CD4-positive, alpha-beta T cell treated with Interferon gamma for 1 hour (primary cell): Measurements from ENCODE around the gene SHLD3.
"Not testable (repeated sequence)": the region's sequence is repeated elsewhere in the genome, so short reads cannot be mapped to it uniquely, and the experiment has no call there.

Source experiments
- DNase-seq: peaks from one replicate; pipeline ENCODE4 v3.0.0-alpha.2; 2020

SHLD3 gene, protein sequence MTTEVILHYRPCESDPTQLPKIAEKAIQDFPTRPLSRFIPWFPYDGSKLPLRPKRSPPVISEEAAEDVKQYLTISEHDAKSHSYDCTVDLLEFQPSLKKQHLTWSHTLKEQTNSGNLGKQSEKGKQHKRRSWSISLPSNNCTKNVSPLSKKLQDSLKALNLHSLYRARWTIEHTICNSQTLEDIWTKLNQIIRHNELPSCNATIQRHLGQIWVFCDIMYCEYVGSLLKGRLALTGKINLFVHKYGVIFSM

DNA sequence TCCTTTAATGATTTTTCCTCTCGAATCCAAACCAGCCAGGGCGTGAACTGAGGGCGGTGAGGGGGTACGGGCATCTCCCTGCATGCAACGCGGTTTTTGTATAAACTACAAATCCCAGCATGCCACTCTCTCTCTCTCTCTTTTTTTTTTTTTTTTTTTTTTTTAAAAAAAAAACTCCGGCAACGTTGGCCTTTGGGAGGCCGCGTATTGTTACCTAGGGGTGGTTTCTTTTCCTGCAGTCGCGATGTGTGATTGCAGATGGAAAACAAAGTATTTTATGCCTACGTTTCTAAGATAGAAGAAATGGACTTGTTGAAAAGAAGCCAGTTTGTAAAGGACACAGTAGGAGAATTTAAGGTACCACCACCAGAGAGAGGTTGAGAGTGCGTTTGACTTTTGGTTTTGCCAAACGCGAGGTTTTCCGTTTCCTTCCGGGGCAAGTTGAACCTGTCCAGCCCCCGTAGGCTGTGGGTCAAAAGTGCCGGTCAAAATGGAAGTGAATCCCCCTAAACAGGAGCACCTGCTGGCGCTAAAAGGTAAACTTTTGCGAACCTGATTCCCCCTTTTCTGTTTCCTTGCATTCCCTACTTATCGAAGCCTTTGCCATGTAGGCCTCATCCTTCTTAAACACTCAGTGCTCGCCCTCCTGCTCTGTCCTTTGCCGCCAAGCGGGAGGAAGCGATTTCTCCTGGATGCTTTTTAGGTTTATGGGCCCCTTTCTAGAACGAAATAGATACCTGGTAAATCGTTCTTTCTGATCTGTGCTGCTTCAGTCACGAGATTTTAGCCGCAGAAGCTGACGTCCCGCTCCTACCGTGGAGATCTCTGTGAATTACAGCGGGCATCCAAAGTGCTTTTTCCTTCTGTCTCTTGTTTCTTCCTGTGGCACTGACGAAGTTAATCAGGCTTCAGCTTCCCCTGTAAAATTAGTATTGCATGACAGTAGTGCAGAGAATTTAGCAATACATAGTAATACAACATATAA lies at the start of gene SHLD3, which contains the start of gene TRAPPC13:
Gene SHLD3, plus strand, starts transcription at position 457 of the 985 bp plus-strand sequence. CDS start 4,561 bp downstream, outside the sequence.
Gene TRAPPC13, plus strand, starts transcription at position 457 of the 985 bp plus-strand sequence. Its CDS starts 34 bp downstream, at position 491.
- peak; percentile 87 for DNase-seq

DNA sequence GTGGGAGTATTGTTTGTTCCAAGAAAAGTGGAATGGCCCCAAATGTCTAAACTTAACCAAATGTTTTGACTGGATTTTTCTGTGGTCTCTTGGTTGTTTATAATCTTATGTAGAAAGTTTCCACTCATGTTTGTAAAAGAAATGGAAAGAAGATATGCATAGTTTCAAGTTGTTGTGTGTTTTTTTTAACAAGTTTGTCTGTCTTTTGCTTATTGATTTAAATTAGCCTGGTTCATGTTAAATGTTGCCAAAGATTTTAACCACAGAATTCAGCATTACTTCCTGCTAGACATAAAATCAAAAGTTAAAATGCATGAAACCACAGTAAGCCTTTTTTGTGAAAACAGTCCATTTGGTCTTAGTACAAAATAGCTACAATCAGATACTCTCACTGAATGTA lies 47.7 kb upstream of the SHLD3 start:
- DNase-seq: no peak

DNA sequence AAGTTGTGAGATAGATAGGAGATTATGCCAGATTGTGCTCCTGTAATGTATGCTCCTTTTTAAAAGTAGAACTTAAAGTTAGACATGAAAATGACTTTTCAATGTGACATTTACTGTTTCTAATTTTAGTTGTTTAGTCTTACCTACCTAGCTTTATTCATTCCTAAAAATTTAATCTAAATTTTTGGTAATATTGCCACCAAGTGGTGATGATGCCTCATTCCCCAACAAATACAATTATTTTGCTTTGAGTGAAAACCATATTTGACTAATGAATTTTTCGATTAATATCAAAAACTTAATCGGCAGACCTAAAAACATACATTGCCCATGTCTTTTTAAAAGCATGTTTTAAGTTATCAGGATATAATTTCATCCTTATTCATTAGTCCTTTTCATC lies 36.1 kb upstream of the SHLD3 start:
- no peak for DNase-seq

DNA sequence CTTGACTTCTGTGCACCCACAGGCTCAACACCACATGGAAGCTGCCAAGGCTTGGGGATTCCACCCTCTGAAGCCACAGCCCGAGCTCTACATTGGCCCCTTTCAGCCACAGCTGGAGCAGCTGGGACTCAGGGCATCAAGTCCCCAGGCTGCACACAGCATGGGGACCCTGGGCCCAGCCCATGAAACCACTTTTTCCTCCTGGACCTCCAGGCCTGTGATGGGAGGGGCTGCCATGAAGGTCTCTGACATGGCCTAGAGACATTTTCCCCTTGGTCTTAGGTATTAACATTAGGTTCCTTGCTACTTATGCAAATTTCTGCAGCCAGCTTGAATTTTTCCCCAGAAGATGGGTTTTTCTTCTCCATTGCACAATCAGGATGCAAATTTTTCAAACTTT lies 23.1 kb upstream of the SHLD3 start:
- DNase-seq: not testable (repeated sequence)

DNA sequence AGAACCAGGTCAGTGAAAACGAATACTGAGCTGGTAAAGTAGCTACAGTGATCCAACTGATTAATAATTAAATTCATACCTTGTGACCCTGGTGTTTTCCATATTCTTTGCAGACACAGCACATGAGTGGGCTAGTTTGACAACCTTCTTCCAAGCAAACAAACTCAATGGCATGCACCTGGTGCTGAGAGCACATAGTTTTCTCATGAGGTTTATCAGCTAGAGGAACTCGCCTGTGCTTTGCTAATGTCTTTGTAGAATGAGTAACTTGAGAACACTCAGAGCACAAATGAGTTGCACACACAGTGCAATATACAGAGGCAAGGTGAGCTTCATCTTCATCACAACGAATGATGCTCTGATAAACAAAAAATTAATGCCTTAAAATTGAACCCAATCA lies 13.3 kb upstream of the SHLD3 start:
- no peak for DNase-seq

DNA sequence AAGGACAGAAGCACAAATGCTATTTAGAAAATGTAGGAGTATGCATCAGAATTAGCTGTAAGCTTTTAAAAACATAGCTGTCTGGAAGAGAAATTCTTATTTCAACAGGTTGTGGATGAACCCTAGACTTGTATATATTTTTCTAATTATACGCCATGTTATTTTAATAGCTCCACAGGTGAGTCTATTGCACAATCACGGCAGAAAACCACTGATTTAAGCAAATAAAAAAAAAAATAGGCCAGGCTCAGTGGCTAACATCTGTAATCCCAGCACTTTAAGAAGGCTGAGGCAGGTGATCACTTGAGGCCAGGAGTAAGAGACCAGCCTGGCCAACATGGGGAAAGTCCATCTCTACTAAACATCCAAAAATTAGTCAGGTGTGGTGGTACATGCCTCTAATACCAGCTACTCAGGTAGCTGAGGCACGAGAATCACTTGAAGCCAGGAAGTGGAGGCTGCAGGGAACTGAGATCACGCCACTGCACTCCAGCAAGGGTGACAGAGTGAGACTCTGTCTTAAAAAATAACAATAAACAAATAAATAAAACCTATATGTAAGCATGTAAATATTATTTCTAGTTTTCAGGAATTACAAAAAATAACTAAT lies 12.4 kb upstream of the SHLD3 start:
- no peak for DNase-seq

DNA sequence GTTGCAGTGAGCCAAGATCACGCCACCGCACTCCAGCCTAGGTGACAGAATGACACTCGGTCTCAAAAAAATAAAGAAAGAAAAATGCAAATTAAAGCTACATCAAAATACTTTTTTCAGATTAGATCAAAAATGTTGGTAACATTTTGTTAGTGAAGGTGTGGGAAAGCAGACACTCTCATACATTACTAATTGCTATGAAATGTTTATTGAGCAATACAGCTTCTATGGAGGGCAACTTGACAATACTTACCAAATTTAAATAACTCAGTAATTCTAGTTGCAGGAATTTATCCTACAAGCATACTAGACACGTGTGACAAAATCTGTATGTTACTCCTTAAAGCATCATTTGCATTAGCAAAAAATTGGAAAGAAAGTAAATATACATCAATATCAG lies 4.8 kb upstream of the SHLD3 start:
- no peak for DNase-seq

DNA sequence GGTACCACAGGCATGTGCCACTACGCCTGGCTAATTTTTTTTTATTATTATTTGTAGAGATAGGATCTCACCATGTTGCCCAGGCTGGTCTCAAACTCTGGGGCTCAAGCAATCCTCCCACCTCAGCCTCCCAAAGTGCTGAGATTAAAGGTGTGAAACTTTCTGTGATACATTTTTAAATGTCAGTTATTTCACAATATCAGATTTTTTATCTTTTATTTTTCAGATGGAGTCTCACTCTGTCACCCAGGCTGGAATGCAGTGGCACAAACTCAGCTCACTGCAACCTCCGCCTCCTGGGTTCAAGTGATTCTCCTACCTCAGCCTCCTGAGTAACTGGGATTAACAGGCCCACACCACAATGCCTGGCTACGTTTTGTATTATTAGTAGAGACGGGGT lies 2.9 kb upstream of the SHLD3 start:
- DNase-seq: not testable (repeated sequence)

DNA sequence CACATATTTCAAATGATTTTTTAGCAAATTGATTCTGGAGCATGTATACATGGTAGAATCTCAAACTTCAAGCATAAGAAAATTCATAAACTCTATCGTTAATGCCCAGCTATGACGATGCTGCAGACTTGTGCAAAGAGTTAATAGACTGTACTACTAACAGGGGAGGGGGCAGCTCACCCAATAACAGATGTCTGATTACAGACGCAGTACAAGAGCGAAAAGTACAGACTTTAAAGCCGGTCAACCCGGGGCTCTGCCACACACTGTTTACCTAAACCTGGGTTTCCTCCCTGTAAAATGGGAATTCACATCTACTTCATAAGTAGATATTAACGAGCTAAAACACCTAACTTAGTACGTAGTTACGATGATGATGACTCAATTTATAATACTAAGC lies 1.3 kb upstream of the SHLD3 start:
- DNase-seq: no peak

DNA sequence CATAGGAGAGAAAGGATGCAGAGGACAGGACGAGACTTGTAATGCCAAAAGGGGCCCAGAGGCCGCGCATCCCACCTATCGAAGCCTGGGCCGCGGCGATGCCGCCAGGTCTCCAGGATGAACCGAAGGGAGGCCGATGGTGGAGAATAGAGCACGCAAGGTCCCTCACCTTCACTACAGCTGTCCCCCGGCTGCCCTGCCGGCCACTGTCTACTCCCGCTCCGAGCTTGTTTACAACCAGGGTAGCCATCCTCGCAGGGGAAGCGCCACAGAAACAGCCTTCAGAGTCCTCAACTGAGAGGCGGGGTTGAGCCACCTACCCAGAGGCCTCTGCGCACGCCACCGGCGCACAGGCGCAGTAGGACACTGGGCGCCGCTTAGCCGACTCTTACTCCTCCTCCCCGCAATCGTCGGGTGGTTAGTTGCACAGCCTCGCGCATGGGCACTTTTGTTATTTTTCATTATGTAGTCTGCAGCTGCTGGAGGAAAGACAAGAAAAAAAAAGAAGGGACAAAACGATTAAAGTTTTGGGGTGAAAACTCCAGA lies 729 bp upstream of the SHLD3 start, which contains the start of gene TRIM23:
Gene TRIM23, minus strand, starts transcription at position 309 of the 546 bp plus-strand sequence. Its CDS starts 59 bp downstream, at position 250.
- DNase-seq: peak; percentile 92

DNA sequence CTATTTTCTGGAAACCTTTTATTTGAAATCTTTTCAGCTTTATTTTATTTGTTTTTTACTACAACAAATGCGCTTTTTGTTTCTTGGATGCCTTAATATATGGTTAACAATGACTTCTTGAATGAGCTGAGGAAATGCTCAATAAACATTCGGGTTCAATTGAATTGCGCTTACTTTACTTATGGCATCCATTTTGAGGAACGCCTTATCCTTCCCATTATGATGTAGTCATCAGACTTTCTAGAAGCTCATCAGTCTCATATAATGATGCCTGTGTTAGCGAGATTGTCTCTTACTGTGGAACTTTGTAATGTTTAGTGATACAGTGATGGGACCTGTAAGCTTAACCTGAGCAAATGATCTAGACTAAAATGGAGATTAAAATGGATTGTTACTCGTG lies 916 bp downstream of the SHLD3 start:
- DNase-seq: no peak

DNA sequence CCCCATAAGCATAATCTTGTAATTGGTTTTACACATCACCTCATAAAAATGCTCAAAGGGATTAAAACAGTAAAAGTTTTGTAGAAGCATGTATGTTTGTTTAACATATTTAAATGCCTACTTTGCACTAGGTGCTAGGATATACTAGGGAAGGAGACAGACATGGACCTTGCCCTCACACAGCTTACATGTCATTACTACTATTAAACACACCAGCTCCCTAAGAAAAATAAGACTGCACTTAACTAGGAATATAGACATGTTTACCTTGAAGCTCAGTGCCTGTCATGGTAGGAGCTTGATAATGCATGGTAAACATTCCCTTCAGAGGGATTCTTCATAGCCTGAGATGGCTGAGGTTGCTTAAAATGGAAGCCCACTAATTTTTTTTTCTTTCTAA lies 6.2 kb downstream of the SHLD3 start:
- no peak for DNase-seq

DNA sequence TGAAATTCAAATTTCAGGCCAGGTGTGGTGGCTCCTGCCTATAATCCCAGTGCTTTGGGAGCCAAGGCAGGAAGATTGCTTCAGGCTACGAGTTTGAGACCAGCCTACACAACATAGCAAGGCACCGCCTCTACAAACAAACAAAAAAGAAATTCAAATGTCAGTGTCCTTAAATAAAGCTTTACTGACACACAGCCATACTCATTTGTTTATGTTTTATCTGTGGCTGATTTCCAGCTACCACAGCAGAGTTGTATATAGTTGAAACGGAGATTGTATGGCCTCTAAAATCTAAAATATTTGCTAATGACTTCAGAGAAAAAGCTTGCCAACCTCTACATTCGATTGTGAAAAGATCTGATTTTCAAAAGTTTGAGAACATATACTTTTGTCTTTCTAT lies 15.4 kb downstream of the SHLD3 start:
- no peak for DNase-seq

DNA sequence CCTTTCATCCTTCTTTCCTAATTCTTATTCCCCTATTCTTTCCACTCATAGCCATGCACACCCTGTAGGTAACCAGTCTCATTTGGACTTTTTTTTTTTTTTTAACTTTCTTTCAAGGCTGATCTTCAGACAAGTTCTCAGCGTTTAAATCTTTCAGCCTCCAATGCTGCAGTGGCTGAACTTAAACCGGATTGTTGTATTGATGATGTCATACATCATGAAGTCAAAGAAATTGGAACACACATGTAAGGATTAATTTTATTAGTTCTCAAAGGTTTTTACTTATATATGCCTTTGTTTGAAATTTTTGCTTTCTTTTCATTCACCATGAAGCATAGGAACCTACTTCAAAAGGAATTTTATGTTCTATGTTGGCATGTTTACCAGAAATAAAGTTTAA lies 22.1 kb downstream of the SHLD3 start:
- no peak for DNase-seq

DNA sequence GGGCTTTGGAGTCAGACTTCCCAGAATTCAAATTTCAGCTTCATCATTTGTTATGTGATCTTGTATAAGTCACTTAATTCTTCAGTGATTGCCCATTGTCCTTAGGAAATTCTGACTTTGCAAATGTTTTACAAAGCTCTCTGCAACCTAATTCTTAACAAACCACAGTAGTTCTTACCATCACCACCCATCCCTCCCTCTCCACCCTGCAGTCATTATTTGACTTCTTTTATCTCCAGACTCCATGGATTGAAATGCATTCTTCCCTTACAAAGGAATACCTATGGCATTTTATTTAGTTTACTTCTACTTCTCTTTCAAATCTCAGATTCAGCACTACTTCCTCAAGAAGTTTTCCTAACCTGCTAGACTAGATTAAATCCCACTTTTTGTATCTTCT lies 23.1 kb downstream of the SHLD3 start:
- DNase-seq: no peak

DNA sequence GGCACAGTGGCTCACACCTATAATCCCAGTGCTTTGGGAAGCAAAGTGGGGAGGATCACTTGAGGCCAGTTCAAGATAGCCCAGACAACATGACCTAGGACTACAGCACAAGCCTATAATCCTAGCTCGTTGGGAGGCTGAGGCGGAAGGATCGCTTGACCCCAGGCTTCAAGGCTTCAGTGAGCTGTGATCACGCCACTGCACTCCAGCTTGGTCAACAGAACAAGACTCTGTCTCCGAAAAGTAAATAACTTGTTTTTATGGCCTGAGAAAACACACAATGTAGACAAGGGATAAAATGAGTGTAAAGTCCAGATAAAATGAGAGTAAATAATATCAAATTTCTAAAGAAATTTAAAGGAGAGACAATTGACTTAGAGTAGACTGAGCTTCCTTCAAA lies 26.3 kb downstream of the SHLD3 start:
- DNase-seq: no peak

DNA sequence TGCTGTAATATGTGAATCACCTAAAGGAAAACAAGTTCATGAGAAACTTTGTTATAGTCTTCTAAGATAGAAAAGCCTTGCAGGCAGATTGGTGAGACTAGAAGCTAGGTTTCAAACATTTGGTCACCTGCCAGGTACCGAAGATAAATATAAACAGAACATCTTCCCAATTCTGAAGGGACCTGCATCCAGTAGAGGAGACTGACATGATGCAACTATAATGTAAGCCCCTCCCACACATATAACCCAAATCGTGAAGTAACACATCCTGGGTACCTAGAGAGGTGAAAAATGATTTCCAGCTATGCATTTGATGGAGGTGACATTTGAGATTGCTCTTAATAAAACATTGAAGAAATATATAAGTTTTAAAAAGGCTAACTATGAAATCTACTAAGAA lies 29.9 kb downstream of the SHLD3 start:
- DNase-seq: no peak

DNA sequence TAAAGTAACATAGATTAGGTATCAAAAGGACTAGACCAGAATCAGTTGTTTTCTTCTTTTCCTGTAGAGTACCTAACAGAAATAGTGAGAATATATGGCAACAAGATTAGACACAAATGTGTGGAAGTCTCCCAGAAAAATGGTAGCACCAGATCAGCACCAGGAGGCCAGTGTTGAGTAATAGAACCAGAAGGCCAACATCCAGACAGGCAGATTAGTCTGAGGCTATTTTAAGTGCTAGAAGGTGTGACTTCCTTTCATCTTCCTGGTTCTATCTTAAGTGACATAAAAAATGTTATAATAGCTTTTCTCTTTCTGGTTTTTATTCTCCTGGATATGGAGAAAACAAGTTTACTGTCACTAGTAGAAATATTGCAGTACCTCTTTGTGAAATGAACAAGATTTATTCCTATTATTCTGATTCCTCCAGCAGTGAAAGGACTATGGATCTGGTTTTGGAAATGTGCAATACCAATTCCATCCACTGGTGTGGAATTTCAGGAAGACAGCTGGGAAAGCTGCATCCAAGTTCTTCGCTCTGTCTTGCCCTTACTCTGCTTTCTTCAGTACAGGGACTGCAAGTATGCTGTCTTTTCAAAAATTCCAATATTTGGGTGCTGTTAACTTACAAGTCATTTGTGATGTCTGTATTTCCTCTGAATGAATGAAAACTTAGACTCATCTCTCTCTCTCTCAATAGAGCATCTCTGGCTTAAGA lies 39.1 kb downstream of the SHLD3 start:
- no peak for DNase-seq

DNA sequence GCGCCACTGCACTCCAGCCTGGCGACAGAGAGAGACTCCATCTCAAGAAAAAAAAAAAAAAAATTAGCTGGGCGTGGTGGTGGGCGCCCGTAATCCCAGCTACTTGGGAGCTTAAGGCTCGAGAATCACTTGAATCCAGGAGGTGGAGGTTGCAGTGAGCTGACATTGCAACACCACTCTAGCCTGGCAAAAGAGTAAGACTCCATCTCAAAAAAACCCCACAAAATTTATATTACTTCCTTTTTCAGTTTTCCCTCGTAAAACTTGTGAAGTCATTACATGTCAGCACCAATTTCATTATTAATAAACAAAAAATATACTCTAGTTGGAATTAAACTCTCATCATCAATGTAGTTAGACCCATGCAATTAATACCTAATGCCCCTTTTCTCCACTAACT lies 43.9 kb downstream of the SHLD3 start:
- DNase-seq: no peak

DNA sequence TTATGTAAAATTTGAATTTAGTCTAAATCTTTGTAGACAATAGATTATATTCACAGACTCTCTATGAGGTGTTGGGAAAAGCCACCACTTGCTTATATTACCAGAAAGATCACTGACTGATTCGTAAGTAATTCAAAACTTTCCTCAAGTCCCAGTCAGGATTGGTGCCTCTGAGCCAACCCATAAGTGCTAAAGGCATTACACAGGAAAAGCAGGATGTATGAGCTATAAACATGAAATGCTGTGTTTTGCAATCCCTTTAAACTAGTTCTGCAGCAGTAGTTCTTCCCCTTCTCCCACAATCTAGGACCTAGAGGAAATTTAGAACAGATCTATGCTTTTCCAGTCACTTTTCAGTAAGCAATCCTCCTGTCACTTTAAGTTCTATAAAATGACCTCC lies 48.0 kb downstream of the SHLD3 start:
- no peak for DNase-seq

DNA sequence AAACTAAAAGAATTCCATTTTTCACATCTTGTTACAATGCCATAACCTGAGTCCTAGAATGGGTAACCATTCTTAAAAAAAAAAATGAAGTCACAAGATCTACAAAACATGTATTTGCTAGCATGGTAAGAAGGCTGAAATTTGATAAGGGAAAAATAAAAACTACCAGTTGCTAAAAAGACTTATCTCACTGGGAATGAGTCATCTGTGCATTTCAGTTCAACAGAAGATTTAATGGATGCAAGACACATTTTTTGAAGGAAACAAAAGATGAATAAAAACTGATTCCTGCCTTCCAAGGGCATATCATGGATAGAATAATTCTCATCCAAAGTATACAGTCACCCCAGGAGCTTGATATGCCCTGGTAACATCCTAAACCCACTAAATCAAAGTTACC lies 49.9 kb downstream of the SHLD3 start:
- DNase-seq: no peak

DNA sequence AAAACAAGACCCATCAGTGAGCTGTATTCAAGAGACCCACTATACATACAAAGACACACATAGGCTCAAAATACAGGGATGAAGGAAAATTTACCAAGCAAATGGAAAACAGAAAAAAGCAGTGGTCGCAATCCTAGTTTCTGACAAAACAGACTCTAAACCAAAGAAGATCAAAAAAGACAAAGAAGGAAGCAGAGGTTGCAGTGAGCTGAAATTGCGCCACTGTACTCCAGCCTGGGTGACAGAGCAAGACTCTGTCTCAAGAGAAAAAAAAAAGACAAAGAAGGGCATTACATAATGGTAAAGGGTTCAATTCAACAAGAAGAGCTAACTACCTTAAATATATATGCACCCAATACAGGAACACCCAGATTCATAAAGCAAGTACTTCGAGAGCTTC lies 51.2 kb downstream of the SHLD3 start:
- DNase-seq: not testable (repeated sequence)
